Activated CD4-positive, alpha-beta memory T cell treated with anti-CD3 and anti-CD28 coated beads for 36 hours (primary cell): ENCODE measurements around the gene PPP1R10. TPM values are rescaled to one million over a fixed set of nuclear protein-coding genes. Genes with fewer than 3 reads are reported as not detected.

Source experiments
- CTCF ChIA-PET: fragments of 350-600 bp; sonication (Branson Sonifier 250); formaldehyde crosslinking; loops from one replicate; lab custom pipeline; 2021; ENCODE audit warnings: antibody characterized with exemption, inconsistent platforms; lab: Charles Lee
- POLR2A ChIA-PET: fragments of 350-600 bp; sonication (Branson Sonifier 250); formaldehyde crosslinking; loops from one replicate; lab custom pipeline; 2021; ENCODE audit warnings: antibody characterized with exemption; lab: Charles Lee
- DNase-seq: peaks from one replicate; pipeline ENCODE4 v3.0.0-alpha.2; 2020
- H3K27ac Mint-ChIP-seq: one replicate; pipeline ENCODE4 v1.8.0; 2021; ENCODE audit warnings: mixed read lengths
- H3K27me3 Mint-ChIP-seq: one replicate; pipeline ENCODE4 v1.8.0; 2021; ENCODE audit warnings: mixed read lengths
- H3K36me3 Mint-ChIP-seq: one replicate; pipeline ENCODE4 v1.8.0; 2021; ENCODE audit warnings: mixed read lengths
- H3K4me1 Mint-ChIP-seq: one replicate; pipeline ENCODE4 v1.8.0; 2021; ENCODE audit warnings: low read depth, mixed read lengths
- H3K4me3 Mint-ChIP-seq: one replicate; pipeline ENCODE4 v1.8.0; 2021; ENCODE audit warnings: mild to moderate bottlenecking, mixed read lengths
- H3K9me3 Mint-ChIP-seq: one replicate; pipeline ENCODE4 v1.8.0; 2021; ENCODE audit warnings: mixed read lengths
- intact Hi-C: fragments of 100-400 bp; cut with micrococcal nuclease; formaldehyde crosslinking; loops from one replicate; pipeline ENCODE4 v1.15.1; 2023
- total RNA-seq, 2 experiments: library from RNA; stranded (reverse); gene quantifications; one replicate each; pipeline ENCODE4 v1.2.3, GENCODE V29; 2021

PPP1R10 gene
- total RNA-seq, 2 experiments from 2014 or later, result 64.5 to 67.4 TPM

- peak overlapping the region; percentile 62 for H3K27ac Mint-ChIP-seq
- ChIA-PET POLR2A (interaction anchor here (0.6 to 3.7 kb wide), 7 partner anchors 13 to 123 kb away, joined by 3 to 35 read pairs (median 7); partner anchors contain the start of genes ABCF1, GNL1, MDC1 and PRR3), CTCF (interaction anchor here (0.8 to 4.2 kb wide), 10 partner anchors 12 to 130 kb away, joined by 3 to 42 read pairs (median 8); partner anchors contain the start of gene PRR3)
- no peaks in the 10 kb centered on the region for H3K9me3 Mint-ChIP-seq
- DNase-seq, result no peak
- H3K4me3 Mint-ChIP-seq, result no peak overlapping the region
- H3K27me3 Mint-ChIP-seq, result peaks cover 4% of the 10 kb centered on the region
- peaks cover 67% of the 10 kb centered on the region for H3K4me1 Mint-ChIP-seq
- intact Hi-C loops, result no loop called here
- peaks cover 75% of the 10 kb centered on the region for H3K36me3 Mint-ChIP-seq
Measured at GRCh38 chr6:30612213-30612612, 4.8 kb downstream of the PPP1R10 start.

DNA sequence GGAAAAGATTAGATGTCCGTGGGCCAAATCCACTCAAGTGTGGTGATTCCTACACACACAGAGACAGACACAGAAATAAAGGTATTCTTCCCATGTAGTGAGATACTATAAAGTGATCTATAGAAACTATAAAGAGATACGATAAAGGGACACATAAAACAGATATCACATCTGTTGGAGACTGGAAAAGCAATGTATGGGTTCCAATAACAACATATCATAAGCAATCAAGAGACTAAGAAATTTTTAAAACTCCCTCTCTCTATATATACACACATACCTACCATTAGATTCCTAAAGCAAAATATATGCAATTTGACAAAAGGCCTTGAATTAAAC, 5.2 kb downstream of the PPP1R10 start:
- Mint-ChIP-seq H3K27ac (peak overlapping the region; percentile 62), H3K4me1 (peaks cover 67% of the 10 kb centered on the region), H3K36me3 (peaks cover 71% of the 10 kb centered on the region), H3K4me3 (no peak overlapping the region), H3K27me3 (peaks cover under 1% of the 10 kb centered on the region), H3K9me3 (no peaks in the 10 kb centered on the region)
- CTCF ChIA-PET, result interaction anchor here (0.8 to 4.2 kb wide), 8 partner anchors 12 to 130 kb away, joined by 3 to 42 read pairs (median 8); no protein-coding TSS in a partner anchor
- intact Hi-C loops, result no loop called here
- DNase-seq, result no peak
- POLR2A ChIA-PET, result interaction anchor here (0.6 to 3.7 kb wide), 3 partner anchors 13 to 124 kb away, joined by 3 to 35 read pairs (median 8); partner anchors contain the start of gene ABCF1

- ChIA-PET CTCF (interaction anchor here (0.6 to 4.2 kb wide), 11 partner anchors 13 to 476 kb away, joined by 3 to 22 read pairs (median 4); no protein-coding TSS in a partner anchor), POLR2A (interaction anchor here (0.6 to 3.7 kb wide), 6 partner anchors 12 to 132 kb away, joined by 3 to 35 read pairs (median 4); partner anchors contain the start of genes ABCF1 and IER3)
- H3K27ac Mint-ChIP-seq, result peak overlapping the region; percentile 62
- no peak overlapping the region for H3K4me3 Mint-ChIP-seq
- peaks cover 71% of the 10 kb centered on the region for H3K36me3 Mint-ChIP-seq
- intact Hi-C loops, result no loop called here
- H3K4me1 Mint-ChIP-seq, result peaks cover 71% of the 10 kb centered on the region
- H3K27me3 Mint-ChIP-seq, result no peaks in the 10 kb centered on the region
- no peaks in the 10 kb centered on the region for H3K9me3 Mint-ChIP-seq
- no peak for DNase-seq
Measured at GRCh38 chr6:30611150-30611855, 5.7 kb downstream of the PPP1R10 start.

- no peak for DNase-seq
- H3K9me3 Mint-ChIP-seq, result no peaks in the 10 kb centered on the region
- intact Hi-C loops, result no loop called here
- ChIA-PET POLR2A (interaction anchor here (0.7 to 1.3 kb wide), 4 partner anchors 12 to 39 kb away, joined by 3 to 4 read pairs (median 3); partner anchors contain the start of gene ABCF1), CTCF (interaction anchor here (0.9 to 1.6 kb wide), 7 partner anchors 12 to 477 kb away, joined by 3 to 9 read pairs (median 5); no protein-coding TSS in a partner anchor)
- H3K4me1 Mint-ChIP-seq, result peaks cover 70% of the 10 kb centered on the region
- peak overlapping the region; percentile 62 for H3K27ac Mint-ChIP-seq
- no peaks in the 10 kb centered on the region for H3K27me3 Mint-ChIP-seq
- H3K4me3 Mint-ChIP-seq, result no peak overlapping the region
- H3K36me3 Mint-ChIP-seq, result peaks cover 68% of the 10 kb centered on the region
Measured at GRCh38 chr6:30610065-30610464, 7.0 kb downstream of the PPP1R10 start.

GRCh38 chr6:30603961-30604360, 13.1 kb downstream of the PPP1R10 start:
- no peaks in the 10 kb centered on the region for H3K9me3 Mint-ChIP-seq

GRCh38 chr6:30601815-30602641, 15.0 kb downstream of the PPP1R10 start:
- H3K36me3 Mint-ChIP-seq, result peaks cover 57% of the 10 kb centered on the region
- intact Hi-C loops, result no loop called here
- no peaks in the 10 kb centered on the region for H3K9me3 Mint-ChIP-seq
- DNase-seq, result no peak
- CTCF ChIA-PET, result interaction anchor here (2.4 kb wide), 1 partner anchor 61 kb away, joined by 9 read pairs; no protein-coding TSS in a partner anchor
- peaks cover 20% of the 10 kb centered on the region for H3K4me1 Mint-ChIP-seq
- no peak overlapping the region for H3K4me3 Mint-ChIP-seq
- H3K27me3 Mint-ChIP-seq, result no peaks in the 10 kb centered on the region
- peak overlapping the region; percentile 5 for H3K27ac Mint-ChIP-seq
- POLR2A ChIA-PET, result interaction anchor here (5.9 kb wide), 1 partner anchor 11 kb away, joined by 35 read pairs; no protein-coding TSS in a partner anchor

More at GRCh38 chr6:30603961-30604360, 13.1 kb downstream of the PPP1R10 start:
- Mint-ChIP-seq H3K4me1 (peaks cover 25% of the 10 kb centered on the region), H3K27me3 (no peaks in the 10 kb centered on the region), H3K36me3 (peaks cover 63% of the 10 kb centered on the region), H3K4me3 (no peak overlapping the region), H3K27ac (no peak overlapping the region)
- ChIA-PET POLR2A (no interaction called here), CTCF (interaction anchor here (1.2 kb wide), 1 partner anchor 310 kb away, joined by 3 read pairs; the partner anchor contains the start of gene VARS2)
- DNase-seq, result no peak
- intact Hi-C loops, result no loop called here

DNA sequence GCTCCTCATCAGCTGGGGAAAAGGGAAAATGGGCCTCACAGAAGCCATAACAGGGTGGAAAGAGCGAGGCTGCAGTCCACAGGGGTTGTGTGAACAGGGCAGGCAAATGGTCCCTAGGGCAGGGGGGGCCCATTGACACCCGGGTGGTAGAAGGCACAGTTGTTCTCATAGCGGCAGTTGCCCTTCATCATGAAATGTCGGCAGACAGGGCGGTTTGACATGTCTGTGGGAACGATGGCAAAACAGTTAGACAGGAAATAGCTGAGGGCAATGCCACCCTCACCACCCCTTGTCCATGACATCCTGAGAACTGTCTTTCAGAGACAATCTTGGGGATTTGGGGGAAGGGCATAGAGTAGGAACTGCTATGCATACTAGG, 15.6 kb downstream of the PPP1R10 start:
- no peak for DNase-seq
- ChIA-PET CTCF (interaction anchor here (1.6 to 6.0 kb wide), 3 partner anchors 60 to 119 kb away, joined by 5 to 98 read pairs (median 9); no protein-coding TSS in a partner anchor), POLR2A (interaction anchor here (0.5 to 5.9 kb wide), 2 partner anchors 12 to 125 kb away, joined by 3 to 35 read pairs; no protein-coding TSS in a partner anchor)
- Mint-ChIP-seq H3K4me3 (no peak overlapping the region), H3K27ac (peak overlapping the region; percentile 5), H3K9me3 (no peaks in the 10 kb centered on the region), H3K4me1 (peaks cover 18% of the 10 kb centered on the region), H3K36me3 (peaks cover 54% of the 10 kb centered on the region), H3K27me3 (no peaks in the 10 kb centered on the region)
- intact Hi-C loops, result no loop called here

DNA sequence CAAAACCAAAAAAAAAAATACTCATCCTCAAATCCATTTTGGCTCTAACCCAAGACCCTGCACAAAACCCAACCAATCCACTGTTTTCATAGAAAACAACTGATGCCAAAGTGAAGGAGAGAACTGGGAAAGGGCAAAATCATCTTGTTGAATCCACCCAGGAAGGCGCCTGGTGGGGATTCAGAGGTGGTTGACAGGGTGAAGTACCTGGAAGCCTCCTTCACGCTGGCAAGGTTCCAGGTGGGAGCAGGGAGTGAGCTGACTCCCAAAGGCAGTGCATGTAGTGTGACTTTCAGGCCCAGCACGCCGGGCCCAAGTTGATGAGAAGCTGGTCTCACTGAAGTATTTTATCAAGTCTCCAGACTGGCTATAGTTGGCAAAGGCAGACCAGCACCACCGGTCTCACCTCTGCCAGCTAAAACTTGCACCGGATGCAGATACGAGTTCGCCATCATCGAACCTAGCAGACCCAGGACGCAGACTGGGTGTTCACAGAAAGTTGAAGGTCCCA, 16.5 kb downstream of the PPP1R10 start:
- intact Hi-C loops, result no loop called here
- peaks cover 47% of the 10 kb centered on the region for H3K36me3 Mint-ChIP-seq
- DNase-seq, result no peak
- no peaks in the 10 kb centered on the region for H3K27me3 Mint-ChIP-seq
- no peaks in the 10 kb centered on the region for H3K9me3 Mint-ChIP-seq
- no peak overlapping the region for H3K27ac Mint-ChIP-seq
- ChIA-PET POLR2A (interaction anchor here (0.9 to 5.9 kb wide), 4 partner anchors 13 to 107 kb away, joined by 3 to 35 read pairs (median 3); partner anchors contain the start of gene ABCF1), CTCF (interaction anchor here (0.9 to 6.0 kb wide), 8 partner anchors 13 to 130 kb away, joined by 3 to 98 read pairs (median 5); no protein-coding TSS in a partner anchor)
- peaks cover 14% of the 10 kb centered on the region for H3K4me1 Mint-ChIP-seq
- no peak overlapping the region for H3K4me3 Mint-ChIP-seq

DNA sequence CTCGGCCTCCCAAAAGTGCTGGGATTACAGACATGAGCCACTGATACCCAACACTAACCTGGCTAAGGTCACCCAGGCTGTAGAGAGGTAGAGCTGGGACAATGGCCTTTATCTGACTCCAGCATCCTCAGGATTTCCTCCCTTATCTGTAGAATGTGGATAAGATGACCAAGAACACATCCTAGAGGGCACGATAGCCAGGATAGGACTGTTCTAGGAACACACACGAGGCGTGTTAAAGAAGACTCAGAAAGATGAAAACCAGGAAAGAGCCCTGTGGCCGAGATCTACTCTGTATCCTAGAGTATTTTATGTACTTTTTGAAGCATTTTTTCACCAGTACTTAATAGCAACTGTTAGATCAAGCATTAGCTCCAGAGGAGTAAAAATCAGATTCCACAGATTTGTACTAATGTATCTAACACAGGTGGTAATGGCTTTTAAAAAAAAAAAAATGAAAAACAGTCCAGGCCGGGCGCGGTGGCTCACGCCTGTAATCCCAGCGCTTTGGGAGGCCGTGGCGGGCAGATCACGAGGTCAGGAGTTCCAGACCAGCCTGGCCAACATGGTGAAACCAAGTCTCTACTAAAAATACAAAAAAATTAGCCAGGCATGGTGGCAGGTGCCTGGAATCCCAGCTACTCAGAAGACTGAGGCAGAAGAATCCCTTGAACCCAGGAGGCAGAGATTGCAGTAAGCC, 17.3 kb downstream of the PPP1R10 start:
- no peak for DNase-seq
- intact Hi-C loops, result no loop called here
- H3K4me3 Mint-ChIP-seq, result no peak overlapping the region
- no peak overlapping the region for H3K27ac Mint-ChIP-seq
- CTCF ChIA-PET, result interaction anchor here (0.6 to 6.0 kb wide), 12 partner anchors 11 to 131 kb away, joined by 3 to 98 read pairs (median 6); no protein-coding TSS in a partner anchor
- POLR2A ChIA-PET, result interaction anchor here (1.0 to 5.9 kb wide), 4 partner anchors 14 to 118 kb away, joined by 3 to 35 read pairs (median 4); partner anchors contain the start of gene ABCF1
- H3K36me3 Mint-ChIP-seq, result peaks cover 43% of the 10 kb centered on the region
- no peaks in the 10 kb centered on the region for H3K9me3 Mint-ChIP-seq
- no peaks in the 10 kb centered on the region for H3K27me3 Mint-ChIP-seq
- peaks cover 14% of the 10 kb centered on the region for H3K4me1 Mint-ChIP-seq

DNA sequence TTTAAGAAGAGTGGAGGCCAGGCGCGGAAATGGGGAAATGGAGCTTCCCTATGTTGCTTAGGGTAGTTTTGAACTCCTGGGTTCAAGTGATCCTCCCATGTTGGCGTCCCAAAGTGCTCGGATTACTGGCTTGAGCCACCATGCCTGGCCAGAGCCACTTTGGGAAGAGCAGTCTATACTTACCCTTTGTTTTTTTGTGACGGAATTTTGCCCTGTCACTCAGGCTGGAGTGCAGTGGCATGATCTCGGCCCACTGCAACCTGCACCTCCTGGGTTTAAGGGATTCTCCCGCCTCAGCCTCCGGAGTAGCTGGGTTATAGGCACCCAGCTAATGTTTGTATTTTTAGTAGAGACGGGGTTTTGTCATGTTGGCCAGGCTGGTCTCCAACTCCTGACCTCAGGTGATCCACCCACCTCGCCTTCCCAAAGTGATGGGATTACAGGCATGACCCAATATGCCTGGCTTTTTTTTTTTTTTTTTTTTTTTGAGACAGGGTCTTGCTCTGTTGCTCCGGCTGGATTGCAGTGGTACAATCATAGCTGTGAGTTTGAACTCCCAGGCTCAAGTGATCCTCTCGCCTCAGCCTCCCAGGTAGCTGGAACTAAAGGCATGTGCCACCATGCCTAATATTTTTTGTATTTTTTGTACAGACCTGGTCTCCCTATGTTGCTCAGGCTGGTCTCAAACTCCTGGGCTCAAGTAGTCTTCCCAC, 18.0 kb downstream of the PPP1R10 start:
- DNase-seq, result no peak
- H3K36me3 Mint-ChIP-seq, result peaks cover 36% of the 10 kb centered on the region
- ChIA-PET POLR2A (interaction anchor here (0.6 to 5.9 kb wide), 8 partner anchors 14 to 843 kb away, joined by 3 to 35 read pairs (median 4); partner anchors contain the start of genes ABCF1 and C6orf136), CTCF (interaction anchor here (0.6 to 6.0 kb wide), 10 partner anchors 9 to 132 kb away, joined by 3 to 98 read pairs (median 14); partner anchors contain the start of gene ABCF1)
- intact Hi-C loops, result no loop called here
- no peak overlapping the region for H3K27ac Mint-ChIP-seq
- H3K9me3 Mint-ChIP-seq, result no peaks in the 10 kb centered on the region
- no peak overlapping the region for H3K4me3 Mint-ChIP-seq
- H3K27me3 Mint-ChIP-seq, result no peaks in the 10 kb centered on the region
- peaks cover 12% of the 10 kb centered on the region for H3K4me1 Mint-ChIP-seq
